Measurements from ENCODE around the gene PCNP. TPM values are rescaled to one million over a fixed set of nuclear protein-coding genes. Genes with fewer than 3 reads are reported as not detected.

Gene PCNP
- total RNA-seq, 1 experiment from 2014 or later = 216 TPM

- no peak overlapping the region for H3K23ac ChIP-seq (ENCODE audit: insufficient read length, low read depth, low read length)
- peaks cover 0 to 16% (median 10%) of the 10 kb centered on the region in 3 experiments; a peak in 4 of 7 replicates for H3K36me3 Mint-ChIP-seq (ENCODE audit: insufficient read depth in 1 of 3, low read depth in 3 of 3)
- peaks cover 7 to 14% of the 10 kb centered on the region in 2 experiments for H3K9me3 Mint-ChIP-seq
- H3K9ac ChIP-seq (ENCODE audit: extremely low read depth, insufficient read length, low read length) = no peak overlapping the region
- H3K4me2 ChIP-seq (ENCODE audit: insufficient read depth, insufficient read length, low read length) = no peak overlapping the region
- H3K27me3 ChIP-seq (ENCODE audit: insufficient read depth, low read length) = no peaks in the 10 kb centered on the region
- no peak overlapping the region for H3K18ac ChIP-seq (ENCODE audit: insufficient read length, low read depth, low read length)
- H4K20me1 ChIP-seq (ENCODE audit: control insufficient read depth, insufficient read depth, insufficient read length) = no peaks in the 10 kb centered on the region
- H3K4me1 Mint-ChIP-seq = peaks cover 3 to 16% of the 10 kb centered on the region in 2 experiments
- no peak overlapping the region; a peak in 1 of 7 replicates for H3K27ac Mint-ChIP-seq
- DNase-seq = no peak
- no peak overlapping the region for H3K4me3 Mint-ChIP-seq
- H2BK15ac ChIP-seq (ENCODE audit: low read depth, low read length) = no peak overlapping the region
- H3K27ac ChIP-seq (ENCODE audit: insufficient read length, low read depth, low read length) = no peak overlapping the region
- no peak overlapping the region for H2AK5ac ChIP-seq (ENCODE audit: insufficient read length, low read length)
- no peak overlapping the region for H3T11ph ChIP-seq (ENCODE audit: low read length)
- no peak overlapping the region for H3K56ac ChIP-seq (ENCODE audit: insufficient read length, low read depth, low read length)
- TF ChIP-seq, protein P1, sequence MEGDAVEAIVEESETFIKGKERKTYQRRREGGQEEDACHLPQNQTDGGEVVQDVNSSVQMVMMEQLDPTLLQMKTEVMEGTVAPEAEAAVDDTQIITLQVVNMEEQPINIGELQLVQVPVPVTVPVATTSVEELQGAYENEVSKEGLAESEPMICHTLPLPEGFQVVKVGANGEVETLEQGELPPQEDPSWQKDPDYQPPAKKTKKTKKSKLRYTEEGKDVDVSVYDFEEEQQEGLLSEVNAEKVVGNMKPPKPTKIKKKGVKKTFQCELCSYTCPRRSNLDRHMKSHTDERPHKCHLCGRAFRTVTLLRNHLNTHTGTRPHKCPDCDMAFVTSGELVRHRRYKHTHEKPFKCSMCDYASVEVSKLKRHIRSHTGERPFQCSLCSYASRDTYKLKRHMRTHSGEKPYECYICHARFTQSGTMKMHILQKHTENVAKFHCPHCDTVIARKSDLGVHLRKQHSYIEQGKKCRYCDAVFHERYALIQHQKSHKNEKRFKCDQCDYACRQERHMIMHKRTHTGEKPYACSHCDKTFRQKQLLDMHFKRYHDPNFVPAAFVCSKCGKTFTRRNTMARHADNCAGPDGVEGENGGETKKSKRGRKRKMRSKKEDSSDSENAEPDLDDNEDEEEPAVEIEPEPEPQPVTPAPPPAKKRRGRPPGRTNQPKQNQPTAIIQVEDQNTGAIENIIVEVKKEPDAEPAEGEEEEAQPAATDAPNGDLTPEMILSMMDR (conservative IDR thresholded peaks at IDR 0.05) = no peak
- no peak overlapping the region for H2BK20ac ChIP-seq (ENCODE audit: low read depth, low read length, poor library complexity, severe bottlenecking)
- no peaks in the 10 kb centered on the region; the same call in none of the 2 replicates for H3K27me3 Mint-ChIP-seq (ENCODE audit: low read depth)
- H2BK5ac ChIP-seq (ENCODE audit: insufficient read length, low read length) = no peak overlapping the region
- no peak overlapping the region for H2AFZ ChIP-seq (ENCODE audit: low read length)
- H4K8ac ChIP-seq (replicated peaks; ENCODE audit: insufficient read length, low read depth, low read length) = no peak overlapping the region
- no peak overlapping the region for H4K5ac ChIP-seq (ENCODE audit: insufficient read length, low read depth, low read length)
- no peaks in the 10 kb centered on the region; the same call in 1 of the 2 replicates for H3K4me1 ChIP-seq (ENCODE audit: insufficient read depth, low read length)
- H3K23me2 ChIP-seq (ENCODE audit: insufficient read length, low read depth, low read length, poor library complexity, severe bottlenecking) = no peaks in the 10 kb centered on the region
- H2BK120ac ChIP-seq (ENCODE audit: low read depth, low read length, poor library complexity, severe bottlenecking) = no peak overlapping the region
- H3K79me2 ChIP-seq (ENCODE audit: insufficient read depth, low read length) = no peaks in the 10 kb centered on the region
- H2BK12ac ChIP-seq (ENCODE audit: insufficient read length, low read depth, low read length) = no peak overlapping the region
- H3K79me1 ChIP-seq (ENCODE audit: insufficient read depth, low read depth, low read length, poor library complexity, severe bottlenecking) = no peaks in the 10 kb centered on the region
- H3K9me3 ChIP-seq (ENCODE audit: control insufficient read depth, low read depth, low read length) = peaks cover 10% of the 10 kb centered on the region
- H3K14ac ChIP-seq (ENCODE audit: insufficient read depth, low read length) = no peak overlapping the region
- H4K91ac ChIP-seq (ENCODE audit: insufficient read length, low read depth, low read length) = no peak overlapping the region
- H3K4ac ChIP-seq (ENCODE audit: low read depth, low read length) = no peak overlapping the region
These were observed 55.2 kb downstream of the PCNP start for GRCh38 chr3:101629219-101629618.

All from H9 (cell line).